OCI-LY7 (cell line): ENCODE results near the gene RBP4.

Experiments
- CTCF ChIP-seq: fragments of 200-600 bp; sonication (generic); conservative IDR thresholded peaks from 2 replicates; pipeline ENCODE4 v1.5.1; 2014; ENCODE audit warnings: mild to moderate bottlenecking, antibody characterized with exemption, low read length, moderate library complexity, mixed read lengths
- EZH2phosphoT487 ChIP-seq: fragments of 200-600 bp; sonication (generic); IDR thresholded peaks from 2 replicates; pipeline ENCODE4 v1.6.1; 2018; ENCODE audit warnings: low read depth, borderline replicate concordance, mild to moderate bottlenecking, mixed run types, antibody characterized with exemption, low read length, moderate library complexity, mixed read lengths

GRCh38 chr10:93559490-93559889 is 41.5 kb downstream of the RBP4 start:
- TF ChIP-seq CTCF (no peak), EZH2phosphoT487 (no peak)
